HFFc6 (cell line): ENCODE results near the gene RTN4IP1. TPM values are rescaled to one million over a fixed set of nuclear protein-coding genes. Genes with fewer than 3 reads are reported as not detected.

ENCODE experiments used
- DNase-seq: peaks from one replicate; pipeline ENCODE4 v3.0.0-alpha.2; 2018
- H3K27ac Mint-ChIP-seq: 2 replicates; pipeline ENCODE4 v1.8.0; 2020; ENCODE audit warnings: mild to moderate bottlenecking, mixed read lengths
- H3K27me3 Mint-ChIP-seq: 2 replicates; pipeline ENCODE4 v1.8.0; 2021; ENCODE audit warnings: mild to moderate bottlenecking, moderate library complexity, mixed read lengths; ENCODE audit not compliant: insufficient read depth
- H3K36me3 Mint-ChIP-seq: 2 replicates; pipeline ENCODE4 v1.8.0; 2021; ENCODE audit warnings: low read depth, mixed read lengths
- H3K4me1 Mint-ChIP-seq: 2 replicates; pipeline ENCODE4 v1.8.0; 2020; ENCODE audit warnings: low read depth, mixed read lengths
- H3K4me3 Mint-ChIP-seq: 2 replicates; pipeline ENCODE4 v1.8.0; 2020; ENCODE audit warnings: mild to moderate bottlenecking, moderate library complexity, mixed read lengths
- H3K9me3 Mint-ChIP-seq: 2 replicates; pipeline ENCODE4 v1.8.0; 2020; ENCODE audit warnings: mild to moderate bottlenecking, mixed read lengths
- CTCF ChIP-seq: fragments of 200-600 bp; sonication (generic); IDR thresholded peaks from 2 replicates; pipeline ENCODE4 v1.5.0; 2021; ENCODE audit warnings: antibody characterized with exemption, mild to moderate bottlenecking
- long read RNA-seq: library from polyadenylated mRNA; unstranded; transcript quantifications from one replicate; pipeline ENCODE4 v2.0.0, GENCODE V29; 2019
- total RNA-seq, 6 experiments: library from RNA; stranded (reverse); fragmentation: NEBNext Ultra II Directional; extraction: Animal tissue kit (Norgen Biotek cat#: 25700); gene quantifications; 2 replicates in 1 of 6; 3 replicates in 5 of 6; pipeline ENCODE4 v1.2.3, GENCODE V29; 2021

Gene RTN4IP1
- 1 to 10 TPM; 5.7 to 8.9 (median 8.0) TPM for total RNA-seq
- long read RNA-seq, partial matches to known transcripts: 0 of 3 reads
- long read RNA-seq, other reads (novel, unspliced or antisense): 0 of 3 reads

- Mint-ChIP-seq H3K4me1 (peaks cover 38% of the 10 kb centered on the region), H3K27ac (peak within 1 kb of the TSS; percentile 91), H3K36me3 (0 out of 2 replicates have a peak, but pooled peaks cover 3% of the 10 kb centered on the region), H3K4me3 (peak within 1 kb of the TSS; percentile 95), H3K9me3 (no peaks in the 10 kb centered on the region), H3K27me3 (no peaks in the 10 kb centered on the region)
- no peak for TF ChIP-seq CTCF
- DNase-seq: peak; percentile 87
Observed at GRCh38 chr6:106629103-106629858, at the start of gene RTN4IP1, which contains the start of gene QRSL1. TSS of gene RTN4IP1 (minus strand) at chr6:106629498. CDS start at chr6:106629021, 477 bp downstream. TSS of gene QRSL1 (plus strand) at chr6:106629578. CDS start at chr6:106629682, 104 bp downstream.

- H3K27me3 Mint-ChIP-seq: no peaks in the 10 kb centered on the region; the same call in 1 of the 2 replicates
- no peak overlapping the region for H3K27ac Mint-ChIP-seq
- no peaks in the 10 kb centered on the region for H3K36me3 Mint-ChIP-seq
- no peak overlapping the region for H3K4me3 Mint-ChIP-seq
- no peaks in the 10 kb centered on the region for H3K4me1 Mint-ChIP-seq
- no peak for DNase-seq
- TF ChIP-seq CTCF: no peak
- H3K9me3 Mint-ChIP-seq: no peaks in the 10 kb centered on the region
Observed at GRCh38 chr6:106677282-106677681, 48.0 kb upstream of the RTN4IP1 start.

- no peak overlapping the region for H3K27ac Mint-ChIP-seq
Observed at GRCh38 chr6:106674541-106675229, 45.4 kb upstream of the RTN4IP1 start.

GRCh38 chr6:106671651-106672050 lies 42.4 kb upstream of the RTN4IP1 start:
- Mint-ChIP-seq H3K36me3 (no peaks in the 10 kb centered on the region), H3K27ac (no peak overlapping the region), H3K27me3 (peaks cover 2% of the 10 kb centered on the region; the same call in 1 of the 2 replicates), H3K4me3 (no peak overlapping the region), H3K4me1 (no peaks in the 10 kb centered on the region), H3K9me3 (no peaks in the 10 kb centered on the region)
- TF ChIP-seq CTCF: no peak
- DNase-seq: no peak

More at GRCh38 chr6:106674541-106675229, 45.4 kb upstream of the RTN4IP1 start:
- DNase-seq: no peak
- H3K4me1 Mint-ChIP-seq: no peaks in the 10 kb centered on the region
- TF ChIP-seq CTCF: no peak
- no peak overlapping the region for H3K4me3 Mint-ChIP-seq
- H3K9me3 Mint-ChIP-seq: no peaks in the 10 kb centered on the region
- no peaks in the 10 kb centered on the region for H3K36me3 Mint-ChIP-seq
- peaks cover 2% of the 10 kb centered on the region; the same call in 1 of the 2 replicates for H3K27me3 Mint-ChIP-seq

GRCh38 chr6:106670236-106670635 lies 40.9 kb upstream of the RTN4IP1 start:
- Mint-ChIP-seq H3K27me3 (peaks cover 2% of the 10 kb centered on the region; the same call in 1 of the 2 replicates), H3K36me3 (peaks cover 4% of the 10 kb centered on the region; the same call in 1 of the 2 replicates), H3K4me1 (no peaks in the 10 kb centered on the region), H3K9me3 (no peaks in the 10 kb centered on the region), H3K4me3 (no peak overlapping the region), H3K27ac (no peak overlapping the region)
- DNase-seq: no peak
- no peak for TF ChIP-seq CTCF
